GM21528 (cell line): Measurements from ENCODE around the gene PDCL2.
A peak's percentile ranks its signal among the peaks of the same experiment; 100 is the strongest.
"Not testable (repeated sequence)": the region's sequence is repeated elsewhere in the genome, so short reads cannot be mapped to it uniquely, and the experiment has no call there.

ENCODE experiments used
- ATAC-seq: cut with Tn5 transposase; IDR thresholded peaks from one replicate; pipeline ENCODE4 v1.9.1; 2021; ENCODE audit warnings: mild to moderate bottlenecking, moderate library complexity; ENCODE audit not compliant: unreplicated experiment, low FRiP score

PDCL2 gene

GRCh38 chr4:55600640-55601039, 8.6 kb upstream of the PDCL2 start:
- no peak for ATAC-seq

DNA sequence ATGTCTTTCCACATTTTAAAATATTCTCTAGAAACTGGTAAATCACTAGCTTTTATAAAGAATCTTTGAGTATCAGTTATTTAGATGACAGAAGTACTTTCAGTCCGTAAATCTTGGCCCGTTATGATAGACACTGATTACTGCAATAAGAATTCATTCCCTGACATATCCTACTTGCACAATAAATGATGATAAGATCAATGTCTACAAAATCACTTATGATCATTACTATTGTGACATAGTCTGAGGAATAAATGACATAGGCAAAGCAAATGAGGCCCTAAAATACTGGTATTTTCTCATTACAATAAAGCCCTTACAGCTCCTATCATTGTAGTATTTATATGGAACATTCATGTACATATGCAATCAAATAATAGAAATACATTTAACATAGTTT, 6.6 kb upstream of the PDCL2 start:
- ATAC-seq, result no peak

DNA sequence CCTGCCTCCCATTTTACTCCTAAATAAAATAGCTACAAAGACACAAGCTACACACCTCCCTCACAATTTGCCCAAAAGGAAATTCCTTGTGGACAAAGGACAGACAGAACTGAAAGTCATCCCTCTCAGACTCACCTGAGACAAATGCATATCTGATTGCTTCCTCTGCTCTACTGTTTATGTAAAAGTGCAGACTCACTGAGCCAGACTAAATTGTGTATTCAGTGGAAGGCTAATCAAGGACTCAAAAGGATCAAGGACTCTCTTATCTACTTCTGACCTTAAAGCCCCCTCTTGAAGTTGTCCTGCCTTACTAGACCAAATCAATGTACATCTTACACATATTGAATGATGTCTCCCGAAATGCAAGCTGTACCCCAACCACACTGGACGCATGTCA, 3.9 kb downstream of the PDCL2 start:
- no peak for ATAC-seq

- ATAC-seq, result not testable (repeated sequence)
These were observed 9.3 kb downstream of the PDCL2 start for GRCh38 chr4:55582773-55583172.

DNA sequence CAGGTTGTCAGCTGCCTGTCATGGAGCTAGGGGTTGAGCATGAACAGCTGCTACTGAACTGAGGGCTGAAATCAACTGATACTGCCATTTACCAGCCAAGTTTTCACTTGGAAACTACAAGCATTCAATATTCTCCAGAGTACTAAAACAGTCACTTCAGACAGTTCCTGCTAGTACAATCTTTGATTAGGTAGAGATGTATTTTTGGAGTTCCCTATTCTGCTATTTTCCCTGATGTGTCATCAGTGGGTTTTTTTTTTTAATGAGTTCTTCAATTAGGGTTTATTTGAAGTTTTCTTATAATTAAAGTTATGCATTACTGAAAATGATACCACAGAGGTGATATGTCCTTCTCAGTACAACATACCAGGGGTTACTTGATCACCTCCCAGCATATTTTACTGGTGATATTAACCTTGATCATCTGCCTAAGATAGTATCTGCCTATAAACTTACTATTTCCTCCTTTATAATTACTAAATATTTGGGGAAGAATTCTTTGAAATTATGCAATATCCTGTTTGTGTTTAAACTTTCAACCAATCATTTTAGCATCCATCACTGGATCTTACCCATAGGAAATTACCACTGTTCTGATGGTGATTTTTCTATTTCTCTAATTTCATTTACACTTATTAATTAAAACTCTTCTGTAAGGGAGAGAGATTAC, 13.6 kb downstream of the PDCL2 start:
- ATAC-seq, result no peak

DNA sequence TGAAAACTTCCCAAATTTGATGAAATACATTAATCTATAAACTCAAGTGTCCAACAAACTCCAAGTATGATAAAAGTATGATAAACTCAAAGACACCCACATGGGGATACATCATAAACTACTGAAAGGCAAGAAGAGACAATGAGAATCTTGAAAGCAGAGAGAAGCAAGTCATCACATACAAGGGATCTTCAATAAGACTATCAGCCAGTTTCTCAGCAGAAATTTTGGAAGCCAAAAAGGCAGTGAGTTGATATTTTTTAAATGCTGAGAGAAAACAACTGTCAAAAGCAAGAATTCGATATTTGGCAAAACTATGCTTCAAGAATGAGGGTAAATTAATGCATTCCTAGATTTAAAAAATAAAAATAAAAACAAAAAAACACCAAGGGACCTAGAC, 16.5 kb downstream of the PDCL2 start:
- no peak for ATAC-seq

GRCh38 chr4:55574252-55574651, 17.8 kb downstream of the PDCL2 start:
- no peak for ATAC-seq

DNA sequence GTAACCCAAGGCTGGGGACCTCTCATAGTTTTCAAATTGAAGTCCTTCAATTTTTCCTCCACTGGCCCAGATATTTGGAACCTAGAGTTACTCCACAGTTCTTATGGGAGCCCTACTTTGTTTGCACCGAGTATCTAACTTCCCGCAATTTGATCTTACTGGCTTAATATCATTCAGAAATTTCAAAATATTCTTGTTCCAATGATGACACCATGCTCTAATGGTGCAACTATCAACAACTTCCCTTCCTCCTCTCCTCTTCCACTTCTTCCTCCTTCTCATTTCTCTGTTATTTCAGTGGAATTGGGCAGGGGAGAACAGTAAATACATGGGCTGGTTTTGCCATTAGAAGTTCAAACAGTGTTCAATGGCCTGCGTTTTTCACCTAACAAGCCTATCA, 20.2 kb downstream of the PDCL2 start:
- no peak for ATAC-seq

DNA sequence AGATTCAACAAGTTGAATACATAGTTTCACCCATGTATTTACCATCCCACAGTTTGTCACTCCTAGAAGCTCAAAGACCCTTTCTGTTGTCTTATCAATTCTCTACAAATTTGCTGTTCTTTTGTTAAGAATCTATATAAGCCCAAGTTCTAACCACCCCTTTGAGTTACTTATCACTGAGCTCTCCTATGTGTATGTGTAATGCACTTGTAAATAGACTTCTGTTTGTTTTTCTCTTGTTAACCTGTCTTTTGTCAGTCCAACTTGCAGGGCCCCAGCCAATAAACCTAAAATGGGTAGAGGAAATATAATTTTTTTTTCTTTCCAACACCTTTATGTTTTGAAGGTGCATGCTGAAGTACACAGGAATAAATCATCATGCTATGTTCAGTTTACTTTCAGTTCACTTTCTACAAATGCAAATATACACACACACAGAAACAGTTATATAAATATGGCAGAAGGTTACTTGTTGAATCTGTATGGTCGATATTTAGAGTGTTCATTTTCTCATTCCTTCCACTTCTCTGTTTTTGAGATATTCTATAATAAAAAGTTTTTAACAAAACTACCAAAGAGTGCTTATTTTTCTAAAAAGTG, 23.0 kb downstream of the PDCL2 start:
- ATAC-seq, result peak; percentile 67

DNA sequence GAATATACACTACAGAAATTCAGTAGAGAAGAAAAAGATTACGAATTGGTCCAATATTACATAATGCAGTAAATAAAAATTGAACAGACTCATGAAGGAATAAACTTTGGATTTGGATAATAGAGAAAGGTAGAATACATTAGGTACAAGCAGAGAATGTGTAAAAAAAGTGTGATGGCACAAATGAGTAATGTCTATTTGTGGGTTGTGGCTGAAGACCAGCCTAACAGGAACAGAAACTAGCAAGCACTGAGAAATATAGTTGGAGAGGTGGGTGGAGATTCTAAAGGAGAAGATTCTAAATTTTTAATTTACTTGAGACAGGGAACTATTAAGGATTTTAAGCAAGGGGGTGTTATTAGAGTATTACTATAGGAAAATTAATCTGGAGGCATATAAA, 30.2 kb downstream of the PDCL2 start:
- peak; percentile 99 for ATAC-seq

- no peak for ATAC-seq
These were observed 31.9 kb downstream of the PDCL2 start for GRCh38 chr4:55560096-55560495.

GRCh38 chr4:55554453-55555030, 37.5 kb downstream of the PDCL2 start:
- ATAC-seq, result no peak

DNA sequence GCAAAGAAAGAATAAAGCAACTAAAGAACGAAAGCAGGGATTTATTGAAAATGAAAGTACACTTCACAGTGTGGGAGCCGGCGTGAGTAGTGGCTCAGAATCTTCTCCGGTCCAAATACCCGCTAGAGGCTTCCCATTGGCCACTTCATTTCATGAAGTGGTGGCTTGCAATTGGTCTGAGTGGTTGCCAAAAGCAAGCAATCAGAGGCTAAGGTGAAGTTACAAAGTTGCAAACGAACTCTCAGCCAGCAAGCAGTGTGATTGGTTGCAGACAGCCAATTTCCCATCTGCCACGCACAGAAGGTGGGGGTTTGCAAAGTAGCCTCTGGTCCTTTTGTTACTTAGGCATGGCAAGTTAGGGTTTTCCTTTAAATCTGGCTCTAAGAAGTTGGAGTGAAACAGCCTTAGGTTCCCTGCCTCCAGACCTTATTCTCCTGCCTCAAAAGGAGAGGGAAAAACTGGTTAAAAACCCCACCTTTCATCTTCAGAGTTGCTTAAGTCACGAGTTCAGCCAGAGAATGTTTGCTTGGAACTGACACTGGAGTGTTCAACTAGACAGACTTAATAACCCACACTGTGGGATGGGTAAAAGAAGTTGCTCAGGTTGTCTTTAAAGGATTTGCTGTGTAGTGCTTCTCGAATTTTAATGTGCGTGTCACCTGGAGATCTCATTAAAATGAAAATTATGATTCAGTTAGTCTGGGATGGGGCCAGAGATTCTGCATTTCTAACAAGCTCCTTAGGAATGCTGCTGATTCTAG, 38.4 kb downstream of the PDCL2 start:
- ATAC-seq, result no peak

- not testable (repeated sequence) for ATAC-seq
These were observed 40.1 kb downstream of the PDCL2 start for GRCh38 chr4:55551964-55552363.

DNA sequence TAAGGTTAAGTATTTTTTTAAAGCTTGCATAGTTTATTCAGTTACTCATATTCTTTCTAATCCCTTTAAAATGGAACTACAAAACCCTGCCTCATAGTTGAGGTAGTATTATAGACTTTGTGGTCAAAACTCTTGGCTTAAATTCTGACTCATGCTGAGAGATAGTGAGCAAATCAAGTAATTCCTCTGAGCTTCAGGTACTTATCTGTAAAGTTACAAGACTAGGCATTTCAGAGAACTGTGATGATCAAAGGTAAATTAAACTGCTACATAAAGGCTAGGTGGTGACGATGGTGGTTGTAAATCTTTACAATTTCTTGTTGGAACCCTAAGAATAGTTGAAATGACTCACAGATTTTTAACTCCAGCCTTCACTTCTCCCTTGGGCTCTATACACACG, 42.2 kb downstream of the PDCL2 start:
- ATAC-seq, result no peak

DNA sequence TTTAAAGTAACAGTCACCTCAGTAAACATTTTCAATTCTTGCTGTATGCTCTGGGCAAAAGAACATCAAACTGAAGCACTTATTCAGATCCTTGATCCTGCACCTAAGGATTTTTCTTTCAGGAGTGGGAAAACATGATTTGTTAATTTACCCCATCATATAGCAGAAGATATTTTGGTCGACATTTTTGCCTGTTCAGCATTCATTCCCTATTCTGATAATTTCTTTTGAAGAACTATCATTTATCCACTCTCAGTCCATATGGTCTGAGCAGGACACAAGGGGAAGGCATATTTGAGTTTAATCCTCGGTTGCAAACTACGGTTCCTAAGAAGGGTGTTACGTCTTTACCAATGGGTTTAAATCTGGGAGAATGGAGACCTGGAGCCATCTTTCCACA, 44.1 kb downstream of the PDCL2 start:
- ATAC-seq, result no peak

- no peak for ATAC-seq
These were observed 44.6 kb downstream of the PDCL2 start for GRCh38 chr4:55547466-55547770.

- peak; percentile 78 for ATAC-seq
These were observed 45.1 kb downstream of the PDCL2 start, which contains the start of gene CLOCK for GRCh38 chr4:55546756-55547465. Gene CLOCK (minus strand): TSS chr4:55546909. CDS start chr4:55482785, 64,124 bp downstream.

GRCh38 chr4:55546506-55546755, 45.6 kb downstream of the PDCL2 start:
- peak; percentile 58 for ATAC-seq

GRCh38 chr4:55545641-55546505, 46.2 kb downstream of the PDCL2 start:
- ATAC-seq, result peak; percentile 52
